CD14-positive monocyte (primary cell): ENCODE results near the gene OTUB1. TPM values are rescaled to one million over a fixed set of nuclear protein-coding genes. Genes with fewer than 3 reads are reported as not detected.

Source experiments
- DNase-seq, 3 donors: peaks; one replicate each; pipeline ENCODE4 v3.0.0-alpha.2; 2011 to 2022
- H2AFZ ChIP-seq: 2 replicates; pipeline ENCODE4 v1.6.0; 2012; ENCODE audit warnings: mild to moderate bottlenecking, low read depth, low read length, inconsistent platforms; ENCODE audit not compliant: insufficient read depth, poor library complexity, severe bottlenecking
- H3K27ac ChIP-seq, 2 donors: 1 replicate in 1 of 2; 2 replicates in 1 of 2; pipeline ENCODE4 v1.5.1; 2012 to 2013; ENCODE audit warnings: low read length in 2 of 2, control low read depth in 1 of 2, inconsistent platforms in 1 of 2, low read depth in 1 of 2, mild to moderate bottlenecking in 1 of 2
- H3K27me3 ChIP-seq, 2 donors: one replicate each; pipeline versions ENCODE4 v1.6.0 to v1.6.1; 2011 to 2013; ENCODE audit warnings: low read length in 2 of 2; ENCODE audit not compliant: control insufficient read depth in 2 of 2, insufficient read depth in 2 of 2
- H3K36me3 ChIP-seq, 2 donors: replicated peaks in 1 of 2; 1 replicate in 1 of 2; 2 replicates in 1 of 2; pipeline versions ENCODE4 v1.5.1 to v1.6.1; 2012 to 2013; ENCODE audit warnings: low read length in 2 of 2, control low read depth in 1 of 2, inconsistent platforms in 1 of 2, mild to moderate bottlenecking in 1 of 2; ENCODE audit not compliant: insufficient read depth in 2 of 2, control insufficient read depth in 1 of 2
- H3K4me1 ChIP-seq, 2 donors: 1 replicate in 1 of 2; 2 replicates in 1 of 2; pipeline versions ENCODE4 v1.5.1 to v1.6.1; 2012 to 2013; ENCODE audit warnings: low read length in 2 of 2, control low read depth in 1 of 2, inconsistent platforms in 1 of 2, mild to moderate bottlenecking in 1 of 2, moderate library complexity in 1 of 2; ENCODE audit not compliant: insufficient read depth in 2 of 2, control insufficient read depth in 1 of 2
- H3K4me2 ChIP-seq: replicated peaks from 2 replicates; pipeline ENCODE3; 2012; ENCODE audit warnings: low read length, moderate library complexity, mild to moderate bottlenecking; ENCODE audit not compliant: poor library complexity, severe bottlenecking; ENCODE audit errors: extremely low read depth
- H3K4me3 ChIP-seq, 3 experiments: fragments of 200-600 bp in 1 of 3; sonication (generic) in 1 of 3; replicated peaks in 1 of 3; 1 replicate in 2 of 3; 2 replicates in 1 of 3; pipeline ENCODE4 v1.5.1; 2011 to 2013; ENCODE audit warnings: low read length in 3 of 3, mild to moderate bottlenecking in 3 of 3, control low read depth in 2 of 3, low read depth in 2 of 3, inconsistent platforms in 1 of 3, moderate library complexity in 1 of 3
- H3K79me2 ChIP-seq: 2 replicates; pipeline ENCODE4 v1.6.0; 2012; ENCODE audit warnings: mild to moderate bottlenecking, control low read depth, inconsistent platforms, low read length, moderate library complexity; ENCODE audit not compliant: insufficient read depth
- H3K9ac ChIP-seq: 2 replicates; pipeline ENCODE4 v1.6.0; 2017; ENCODE audit warnings: low read length, mild to moderate bottlenecking; ENCODE audit not compliant: insufficient read depth, poor library complexity, severe bottlenecking
- H3K9me3 ChIP-seq, 2 donors: replicated peaks in 1 of 2; 1 replicate in 1 of 2; 2 replicates in 1 of 2; pipeline versions ENCODE4 v1.5.1 to v1.6.1; 2012 to 2013; ENCODE audit warnings: low read length in 2 of 2, control low read depth in 1 of 2; ENCODE audit not compliant: control insufficient read depth in 1 of 2, insufficient read depth in 1 of 2
- H4K20me1 ChIP-seq: 2 replicates; pipeline ENCODE4 v1.6.0; 2012; ENCODE audit warnings: mild to moderate bottlenecking, low read length, control low read depth, moderate library complexity; ENCODE audit not compliant: insufficient read depth
- H3K27ac Mint-ChIP-seq, 7 donors: one replicate each; pipeline ENCODE4 v1.8.0; 2020; ENCODE audit warnings: mild to moderate bottlenecking in 7 of 7, mixed read lengths in 7 of 7, moderate library complexity in 6 of 7, inconsistent platforms in 2 of 7
- H3K27me3 Mint-ChIP-seq, 3 donors: one replicate each; pipeline ENCODE4 v1.8.0; 2021 to 2022; ENCODE audit warnings: low read depth in 3 of 3, mild to moderate bottlenecking in 3 of 3, mixed read lengths in 3 of 3, moderate library complexity in 3 of 3, inconsistent platforms in 1 of 3
- H3K36me3 Mint-ChIP-seq, 2 donors: one replicate each; pipeline ENCODE4 v1.8.0; 2020; ENCODE audit warnings: mixed read lengths in 2 of 2, inconsistent platforms in 1 of 2, mild to moderate bottlenecking in 1 of 2
- H3K4me1 Mint-ChIP-seq: one replicate; pipeline ENCODE4 v1.8.0; 2020; ENCODE audit warnings: mild to moderate bottlenecking, mixed read lengths
- H3K4me3 Mint-ChIP-seq, 2 donors: one replicate each; pipeline ENCODE4 v1.8.0; 2020; ENCODE audit warnings: mild to moderate bottlenecking in 2 of 2, mixed read lengths in 2 of 2, moderate library complexity in 1 of 2
- H3K9me3 Mint-ChIP-seq, 7 donors: one replicate each; pipeline ENCODE4 v1.8.0; 2020 to 2022; ENCODE audit warnings: mixed read lengths in 7 of 7, mild to moderate bottlenecking in 6 of 7, moderate library complexity in 6 of 7, inconsistent platforms in 2 of 7
- WGBS: methylation state at CpG from one replicate; pipeline ENCODE4 v1.1.5; 2013; ENCODE audit warnings: missing lambda C conversion rate; ENCODE audit not compliant: insufficient coverage; 5-methylcytosine and 5-hydroxymethylcytosine counted together
- intact Hi-C, 2 donors: fragments of 100-400 bp; cut with micrococcal nuclease; formaldehyde crosslinking; loops; one replicate each; pipeline versions ENCODE4 v1.15.0 to v1.15.1; 2023
- polyA plus RNA-seq, 3 donors: library from polyadenylated mRNA; depleted of rRNA in 1 of 3; unstranded in 2 of 3; stranded (reverse) in 1 of 3; fragments of 300-500 nt in 2 of 3; fragments of >200 nt in 1 of 3; fragmentation: Illumina TruSeq in 2 of 3; gene quantifications; 1 replicate in 2 of 3; 2 replicates in 1 of 3; pipeline ENCODE4 v1.2.3, GENCODE V29; 2012 to 2021
- TF ChIP-seq, protein P1 (sequence below): fragments of 200-600 bp; IDR thresholded peaks from one replicate; pipeline ENCODE4 v1.8.0; 2022; ENCODE audit warnings: antibody characterized with exemption, mild to moderate bottlenecking

Gene OTUB1
- polyA plus RNA-seq, 3 donors: 131 to 170 (median 140) TPM

GRCh38 chr11:63952570-63952969 is 33.7 kb upstream of the OTUB1 start:
- peaks cover 29 to 51% of the 10 kb centered on the region in 2 donors for H3K36me3 ChIP-seq
- H3K9ac ChIP-seq: no peak overlapping the region
- intact Hi-C loops: no loop called here
- H2AFZ ChIP-seq: no peak overlapping the region
- Mint-ChIP-seq H3K4me1 (peaks cover 4% of the 10 kb centered on the region), H3K36me3 (peaks cover 51 to 54% of the 10 kb centered on the region in 2 donors), H3K27me3 (peaks cover 0 to 3% (median 0%) of the 10 kb centered on the region in 3 donors), H3K4me3 (no peak overlapping the region), H3K9me3 (no peaks in the 10 kb centered on the region), H3K27ac (no peak overlapping the region)
- H3K4me1 ChIP-seq: no peaks in the 10 kb centered on the region
- no peaks in the 10 kb centered on the region for H4K20me1 ChIP-seq
- no peak overlapping the region for H3K4me3 ChIP-seq
- H3K79me2 ChIP-seq: no peaks in the 10 kb centered on the region
- TF ChIP-seq, protein P1, sequence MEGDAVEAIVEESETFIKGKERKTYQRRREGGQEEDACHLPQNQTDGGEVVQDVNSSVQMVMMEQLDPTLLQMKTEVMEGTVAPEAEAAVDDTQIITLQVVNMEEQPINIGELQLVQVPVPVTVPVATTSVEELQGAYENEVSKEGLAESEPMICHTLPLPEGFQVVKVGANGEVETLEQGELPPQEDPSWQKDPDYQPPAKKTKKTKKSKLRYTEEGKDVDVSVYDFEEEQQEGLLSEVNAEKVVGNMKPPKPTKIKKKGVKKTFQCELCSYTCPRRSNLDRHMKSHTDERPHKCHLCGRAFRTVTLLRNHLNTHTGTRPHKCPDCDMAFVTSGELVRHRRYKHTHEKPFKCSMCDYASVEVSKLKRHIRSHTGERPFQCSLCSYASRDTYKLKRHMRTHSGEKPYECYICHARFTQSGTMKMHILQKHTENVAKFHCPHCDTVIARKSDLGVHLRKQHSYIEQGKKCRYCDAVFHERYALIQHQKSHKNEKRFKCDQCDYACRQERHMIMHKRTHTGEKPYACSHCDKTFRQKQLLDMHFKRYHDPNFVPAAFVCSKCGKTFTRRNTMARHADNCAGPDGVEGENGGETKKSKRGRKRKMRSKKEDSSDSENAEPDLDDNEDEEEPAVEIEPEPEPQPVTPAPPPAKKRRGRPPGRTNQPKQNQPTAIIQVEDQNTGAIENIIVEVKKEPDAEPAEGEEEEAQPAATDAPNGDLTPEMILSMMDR: no peak
- H3K9me3 ChIP-seq: no peaks in the 10 kb centered on the region
- H3K27me3 ChIP-seq: no peaks in the 10 kb centered on the region
- WGBS: 100% methylated on average over 2 of the region's 4 CpGs
- H3K27ac ChIP-seq: no peak overlapping the region
- DNase-seq: no peak
- H3K4me2 ChIP-seq: no peak overlapping the region

GRCh38 chr11:63958008-63958407 is 28.2 kb upstream of the OTUB1 start:
- H3K36me3 ChIP-seq: peaks cover 25 to 36% of the 10 kb centered on the region in 2 donors
- Mint-ChIP-seq H3K36me3 (peaks cover 31 to 34% of the 10 kb centered on the region in 2 donors), H3K4me3 (no peak overlapping the region), H3K4me1 (peaks cover 8% of the 10 kb centered on the region), H3K27me3 (peaks cover 2 to 5% (median 4%) of the 10 kb centered on the region in 3 donors), H3K9me3 (no peaks in the 10 kb centered on the region), H3K27ac (no peak overlapping the region)
- H4K20me1 ChIP-seq: no peaks in the 10 kb centered on the region
- no peak overlapping the region for H3K9ac ChIP-seq
- intact Hi-C loops: no loop called here
- H3K27ac ChIP-seq: no peak overlapping the region
- no peak for DNase-seq
- H3K4me3 ChIP-seq: no peak overlapping the region
- WGBS: 94% methylated on average over 3 of the region's 5 CpGs
- H3K27me3 ChIP-seq: no peaks in the 10 kb centered on the region
- TF ChIP-seq, protein P1: no peak
- H3K79me2 ChIP-seq: no peaks in the 10 kb centered on the region
- H3K9me3 ChIP-seq: no peaks in the 10 kb centered on the region
- H3K4me2 ChIP-seq: no peak overlapping the region
- no peak overlapping the region for H2AFZ ChIP-seq
- H3K4me1 ChIP-seq: no peaks in the 10 kb centered on the region
